SK-N-MC (cell line): ENCODE results near the gene CEP250.

ENCODE experiments used
- EZH2 ChIP-seq: fragments of 200-600 bp; sonication (generic); IDR thresholded peaks from one replicate; pipeline ENCODE4 v1.6.1; 2017; ENCODE audit warnings: antibody characterized with exemption
- POLR2AphosphoS5 ChIP-seq: IDR thresholded peaks from 2 replicates; pipeline ENCODE4 v1.6.1; 2012; ENCODE audit warnings: mild to moderate bottlenecking, low read depth, low read length, borderline replicate concordance

GRCh38 chr20:35448788-35449373 lies 6.5 kb upstream of the CEP250 start:
- TF ChIP-seq POLR2AphosphoS5 (no peak), EZH2 (no peak)
